ENCODE data around the gene RSF1. TPM values are rescaled to one million over a fixed set of nuclear protein-coding genes. Genes with fewer than 3 reads are reported as not detected.

RSF1 gene
- total RNA-seq, 1 experiment from 2014 or later = 43.1 TPM

DNA sequence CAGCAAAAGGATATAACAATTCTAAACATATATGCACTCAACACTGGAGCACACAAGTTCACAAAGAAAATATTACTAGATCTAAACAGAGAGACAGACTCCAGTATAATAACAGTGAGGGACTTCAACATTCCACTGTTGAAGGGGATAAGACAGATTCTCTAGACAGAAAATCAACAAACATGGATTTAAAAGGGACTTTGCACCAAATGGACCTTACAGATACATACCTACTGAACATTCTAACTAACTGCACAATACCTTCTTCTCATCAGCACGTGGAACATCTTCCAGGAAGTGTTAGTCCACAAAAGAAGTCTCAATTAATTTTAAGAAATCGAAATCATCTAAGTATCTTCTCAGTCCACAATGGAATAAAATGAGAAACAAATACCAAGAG lies 26.6 kb downstream of the RSF1 start (continued):
- TF ChIP-seq, protein P1, sequence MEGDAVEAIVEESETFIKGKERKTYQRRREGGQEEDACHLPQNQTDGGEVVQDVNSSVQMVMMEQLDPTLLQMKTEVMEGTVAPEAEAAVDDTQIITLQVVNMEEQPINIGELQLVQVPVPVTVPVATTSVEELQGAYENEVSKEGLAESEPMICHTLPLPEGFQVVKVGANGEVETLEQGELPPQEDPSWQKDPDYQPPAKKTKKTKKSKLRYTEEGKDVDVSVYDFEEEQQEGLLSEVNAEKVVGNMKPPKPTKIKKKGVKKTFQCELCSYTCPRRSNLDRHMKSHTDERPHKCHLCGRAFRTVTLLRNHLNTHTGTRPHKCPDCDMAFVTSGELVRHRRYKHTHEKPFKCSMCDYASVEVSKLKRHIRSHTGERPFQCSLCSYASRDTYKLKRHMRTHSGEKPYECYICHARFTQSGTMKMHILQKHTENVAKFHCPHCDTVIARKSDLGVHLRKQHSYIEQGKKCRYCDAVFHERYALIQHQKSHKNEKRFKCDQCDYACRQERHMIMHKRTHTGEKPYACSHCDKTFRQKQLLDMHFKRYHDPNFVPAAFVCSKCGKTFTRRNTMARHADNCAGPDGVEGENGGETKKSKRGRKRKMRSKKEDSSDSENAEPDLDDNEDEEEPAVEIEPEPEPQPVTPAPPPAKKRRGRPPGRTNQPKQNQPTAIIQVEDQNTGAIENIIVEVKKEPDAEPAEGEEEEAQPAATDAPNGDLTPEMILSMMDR (IDR thresholded peaks at IDR 0.05 in 2 of 3, conservative IDR thresholded peaks at IDR 0.05 in 1 of 3; ENCODE audit: borderline replicate concordance in 1 of 3, insufficient read depth in 1 of 3, low read depth in 2 of 3, low read length in 2 of 3) = no peak
- TF ChIP-seq EGR1 (IDR thresholded peaks at IDR 0.05; ENCODE audit: low read depth) = no peak

DNA sequence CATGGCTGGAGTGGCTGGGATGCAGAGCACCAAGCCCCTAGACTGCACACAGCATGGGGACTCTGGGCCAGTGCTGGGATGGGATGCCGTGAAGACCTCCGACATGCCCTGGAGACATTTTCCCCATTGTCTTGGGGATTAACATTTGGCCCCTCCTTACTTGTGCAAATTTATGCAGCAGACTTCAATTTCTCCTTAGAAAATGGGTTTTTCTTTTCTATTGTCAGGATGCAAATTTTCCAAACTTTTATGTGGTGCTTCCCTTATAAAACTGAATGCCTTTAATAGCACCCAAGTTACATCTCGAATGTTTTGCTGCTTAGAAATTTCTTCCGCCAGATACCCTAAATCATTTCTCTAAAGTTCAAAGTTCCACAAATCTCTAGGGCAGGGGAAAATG lies 29.2 kb downstream of the RSF1 start:
- no TSS peak for BruUV-seq (replicated peaks)
- CTCF ChIA-PET = no interaction called here
- H3K9me3 ChIP-seq (ENCODE audit: control insufficient read depth in 1 of 2, insufficient read depth in 1 of 2, low read depth in 1 of 2, low read length in 2 of 2) = no peaks in the 10 kb centered on the region
- H3K27me3 ChIP-seq (ENCODE audit: insufficient read depth, low read length) = no peaks in the 10 kb centered on the region
- H3K4me3 ChIP-seq (replicated peaks in 1 of 2; ENCODE audit: low read depth in 1 of 2, low read length in 2 of 2) = no peak overlapping the region
- ATAC-seq (no peak), DNase-seq (ENCODE audit: low read depth, low spot score) (no peak)
- no peak overlapping the region for H3K4me2 ChIP-seq (ENCODE audit: low read length)
- intact Hi-C loops (cut with micrococcal nuclease) = no loop called here
- H4K20me1 ChIP-seq (ENCODE audit: insufficient read depth) = peaks cover 11% of the 10 kb centered on the region
- peaks cover 92% of the 10 kb centered on the region for H3K79me2 ChIP-seq (ENCODE audit: insufficient read depth, low read length)
- H3K9me2 ChIP-seq (ENCODE audit: insufficient read depth) = no peaks in the 10 kb centered on the region
- RAD21 ChIA-PET (ENCODE audit: low non-redundant PET in 1 of 2, low total read pairs in 2 of 2, uncharacterized antibody in 2 of 2, unreplicated experiment in 2 of 2) = no interaction called here
- H2AFZ ChIP-seq (ENCODE audit: low read depth, low read length, poor library complexity, severe bottlenecking) = no peak overlapping the region
- H3K4me1 ChIP-seq (ENCODE audit: control insufficient read depth in 1 of 2, insufficient read depth in 2 of 2, low read length in 2 of 2) = no peaks in the 10 kb centered on the region
- 0 out of 4 replicates have a peak, but pooled peaks cover 0 to 6% of the 10 kb centered on the region in 2 experiments for H3K36me3 ChIP-seq (ENCODE audit: control insufficient read depth in 1 of 2, insufficient read depth in 2 of 2, low read length in 2 of 2)
- POLR2A ChIA-PET = no interaction called here
- TF ChIP-seq ELF1 (IDR thresholded peaks at IDR 0.05; ENCODE audit: borderline replicate concordance, low read depth) = no peak
- no peak for TF ChIP-seq ZFX (IDR thresholded peaks at IDR 0.05)
- TF ChIP-seq YY1 (IDR thresholded peaks at IDR 0.05; ENCODE audit: extremely low read depth, insufficient replicate concordance, low read depth, low read length) = no peak
- H3K27ac ChIP-seq (ENCODE audit: low read depth, low read length) = no peak overlapping the region
- H3K9ac ChIP-seq (ENCODE audit: low read length) = no peak overlapping the region

Data from HCT116 (cell line).